ENCODE data around the gene OR2AK2. TPM values are rescaled to one million over a fixed set of nuclear protein-coding genes. Genes with fewer than 3 reads are reported as not detected.
"Not testable (repeated sequence)": the region's sequence is repeated elsewhere in the genome, so short reads cannot be mapped to it uniquely, and the experiment has no call there.

The OR2AK2 gene, protein sequence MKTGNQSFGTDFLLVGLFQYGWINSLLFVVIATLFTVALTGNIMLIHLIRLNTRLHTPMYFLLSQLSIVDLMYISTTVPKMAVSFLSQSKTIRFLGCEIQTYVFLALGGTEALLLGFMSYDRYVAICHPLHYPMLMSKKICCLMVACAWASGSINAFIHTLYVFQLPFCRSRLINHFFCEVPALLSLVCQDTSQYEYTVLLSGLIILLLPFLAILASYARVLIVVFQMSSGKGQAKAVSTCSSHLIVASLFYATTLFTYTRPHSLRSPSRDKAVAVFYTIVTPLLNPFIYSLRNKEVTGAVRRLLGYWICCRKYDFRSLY
- not detected for total RNA-seq

DNA sequence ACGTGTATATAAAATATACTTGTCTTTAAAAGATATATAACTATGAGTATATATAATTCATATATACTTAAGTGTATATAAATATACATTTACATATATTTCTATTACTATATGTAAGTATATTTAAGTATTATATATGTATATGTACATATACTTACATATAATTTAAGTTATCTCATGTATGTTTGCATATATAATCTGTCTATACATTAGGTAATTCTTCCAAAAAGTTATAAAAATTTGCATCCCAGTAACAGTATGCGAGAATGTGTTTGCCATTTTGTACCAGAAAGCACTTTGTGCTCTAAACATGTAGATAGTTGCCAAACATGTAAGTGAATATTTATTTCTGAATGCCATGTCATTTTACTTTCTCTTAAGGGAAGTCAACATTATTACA, at the start of gene OR2AK2:
Gene OR2AK2 (plus strand): TSS at position 301 of the 400 bp plus-strand sequence. CDS start 144 bp downstream, outside the sequence.
- no peak for DNase-seq

DNA sequence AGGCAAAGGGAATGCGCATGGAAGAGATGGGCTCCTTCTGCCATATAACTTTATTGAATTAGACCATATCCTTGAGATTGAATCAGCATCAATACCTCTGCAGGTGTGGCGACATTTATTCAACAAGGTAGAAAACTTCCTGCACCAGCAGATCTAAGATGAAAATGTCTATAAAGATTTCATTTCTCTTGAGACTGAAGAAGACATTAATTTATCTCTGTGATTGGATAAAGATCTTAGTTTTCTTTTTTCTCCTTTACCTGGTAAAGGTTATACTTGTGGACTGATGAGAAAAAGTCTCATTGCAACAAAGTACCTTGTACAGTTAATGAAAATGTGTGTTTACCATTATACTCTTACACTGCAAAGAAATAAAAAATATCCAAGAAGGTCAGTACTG, 45.1 kb upstream of the OR2AK2 start, which contains the start of gene OR2T8:
Gene OR2T8 (plus strand): TSS at position 301 of the 400 bp plus-strand sequence. CDS start 766 bp downstream, outside the sequence.
- DNase-seq, result no peak

DNA sequence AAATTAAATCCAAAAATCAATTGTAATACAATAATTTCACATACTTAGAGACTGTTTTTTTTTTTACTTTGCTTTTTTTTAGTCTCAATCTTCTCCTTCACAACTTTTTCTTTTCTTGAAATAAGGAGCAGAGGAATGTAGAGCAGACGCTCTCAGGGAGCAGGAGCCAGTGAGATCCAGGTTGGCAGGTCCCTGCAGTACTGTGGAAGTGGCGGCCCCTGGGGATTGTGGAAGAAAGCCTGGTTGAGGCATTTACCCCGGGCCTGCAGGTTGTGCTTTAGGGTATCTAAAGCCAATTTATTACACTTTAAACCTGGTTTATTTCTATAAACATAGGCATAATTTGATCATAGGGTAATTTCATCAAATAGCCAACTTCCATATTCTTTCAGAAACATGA, 41.1 kb upstream of the OR2AK2 start:
- DNase-seq, result no peak

DNA sequence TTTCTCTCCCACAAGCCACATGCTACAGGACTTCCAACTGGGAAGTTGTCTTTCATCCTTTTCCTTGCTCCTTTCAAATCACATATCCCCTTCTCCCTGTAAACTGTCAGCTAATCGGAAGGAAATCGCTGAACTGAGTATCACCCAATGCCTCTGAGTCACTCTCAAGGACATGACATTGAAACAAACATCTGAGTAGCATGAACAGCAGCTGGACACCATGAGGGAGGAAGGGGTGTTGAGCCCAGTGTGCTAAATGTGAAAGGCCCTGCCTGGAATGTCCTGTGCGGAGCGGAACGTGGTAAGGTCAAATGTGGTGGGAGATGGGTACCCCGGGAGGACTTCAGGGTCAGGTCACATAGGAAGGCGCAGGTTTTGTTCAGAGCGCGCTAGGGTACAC, 40.2 kb upstream of the OR2AK2 start, which contains the start of gene OR2AJ1:
Gene OR2AJ1 (plus strand): TSS at position 22 of the 400 bp plus-strand sequence. CDS start 8,880 bp downstream, outside the sequence.
- DNase-seq, result no peak

DNA sequence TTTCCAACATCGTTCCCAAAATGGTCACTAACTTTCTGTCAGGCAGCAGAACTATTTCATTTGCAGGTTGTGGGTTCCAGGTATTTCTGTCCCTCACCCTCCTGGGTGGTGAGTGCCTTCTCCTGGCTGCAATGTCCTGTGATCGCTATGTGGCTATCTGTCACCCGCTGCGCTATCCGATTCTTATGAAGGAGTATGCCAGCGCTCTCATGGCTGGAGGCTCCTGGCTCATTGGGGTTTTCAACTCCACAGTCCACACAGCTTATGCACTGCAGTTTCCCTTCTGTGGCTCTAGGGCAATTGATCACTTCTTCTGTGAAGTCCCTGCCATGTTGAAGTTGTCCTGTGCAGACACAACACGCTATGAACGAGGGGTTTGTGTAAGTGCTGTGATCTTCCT, 31.0 kb upstream of the OR2AK2 start:
- DNase-seq, result no peak

DNA sequence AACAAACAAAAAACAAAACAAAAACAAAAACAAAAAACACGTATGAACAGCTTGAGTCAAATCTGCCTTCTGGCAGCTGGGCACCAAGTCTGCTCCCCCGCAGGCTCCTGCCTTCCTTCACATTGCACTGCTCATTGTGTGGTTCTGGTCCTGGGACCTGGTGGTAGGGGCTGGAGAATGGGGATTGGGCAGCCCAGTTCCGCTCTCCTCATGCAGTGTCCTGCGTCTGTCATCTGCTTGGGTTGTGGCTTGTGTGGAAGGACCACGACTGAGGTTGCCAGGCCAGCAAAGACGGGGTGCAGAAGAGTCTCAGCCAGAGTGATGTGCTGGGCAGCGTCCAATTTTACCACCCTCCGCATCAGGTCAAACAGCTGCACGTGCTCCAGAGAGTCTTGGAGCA, 29.3 kb upstream of the OR2AK2 start:
- DNase-seq, result no peak

DNA sequence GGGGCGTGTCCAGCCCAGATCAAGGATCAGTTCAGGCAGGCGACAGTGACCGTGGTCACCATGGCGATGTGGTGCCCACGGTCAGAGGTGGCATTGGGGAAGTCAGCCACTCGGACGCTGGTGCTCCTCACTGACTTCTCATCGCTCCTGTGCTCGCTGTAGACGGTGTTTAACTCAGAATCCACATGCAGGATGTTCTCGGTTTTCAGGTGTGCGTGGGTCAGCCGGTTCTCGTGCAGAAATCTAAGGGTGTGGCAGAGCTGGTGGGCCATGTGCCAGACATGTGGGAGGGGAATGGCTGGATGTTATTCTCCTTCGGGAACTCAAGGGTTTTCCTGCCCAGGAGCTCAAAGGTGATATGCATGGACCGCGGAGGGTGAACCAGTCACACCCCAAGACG, 28.6 kb upstream of the OR2AK2 start:
- DNase-seq, result no peak

DNA sequence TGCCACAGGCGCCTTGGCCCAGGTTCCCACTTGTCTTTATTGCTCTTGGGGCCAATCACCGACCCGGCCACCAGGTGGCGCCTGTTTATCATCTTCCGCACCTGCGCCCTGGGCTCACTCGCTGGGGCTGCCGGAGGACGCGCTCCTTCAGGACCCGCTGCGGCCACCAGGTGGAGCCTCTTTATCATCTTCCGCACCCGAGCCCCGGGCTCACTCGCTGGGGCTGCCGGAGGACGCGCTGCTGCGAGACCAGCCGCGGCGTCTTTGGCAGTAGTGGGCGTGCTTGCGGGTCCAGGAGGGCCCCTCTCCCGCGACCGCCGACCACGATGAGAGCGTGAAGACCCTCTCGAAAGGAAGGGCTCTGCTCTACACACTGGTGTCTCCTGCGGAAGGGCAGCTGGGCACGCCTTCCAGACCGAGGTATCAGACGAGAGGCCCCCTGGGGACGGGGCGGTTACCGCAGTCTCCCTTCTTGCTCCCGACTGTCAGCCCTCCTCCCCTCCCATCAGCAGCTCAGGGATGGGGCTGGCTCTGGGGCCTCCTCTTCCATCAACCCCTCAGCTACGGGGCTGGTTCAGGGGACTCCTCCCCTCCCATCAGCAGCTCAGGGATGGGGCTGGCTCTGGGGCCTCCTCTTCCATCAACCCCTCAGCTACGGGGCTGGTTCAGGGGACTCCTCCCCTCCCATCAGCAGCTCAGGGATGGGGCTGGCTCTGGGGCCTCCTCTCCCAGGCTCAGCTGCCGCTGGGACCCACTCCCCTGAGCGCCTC, 27.9 kb upstream of the OR2AK2 start:
- DNase-seq, result not testable (repeated sequence)

DNA sequence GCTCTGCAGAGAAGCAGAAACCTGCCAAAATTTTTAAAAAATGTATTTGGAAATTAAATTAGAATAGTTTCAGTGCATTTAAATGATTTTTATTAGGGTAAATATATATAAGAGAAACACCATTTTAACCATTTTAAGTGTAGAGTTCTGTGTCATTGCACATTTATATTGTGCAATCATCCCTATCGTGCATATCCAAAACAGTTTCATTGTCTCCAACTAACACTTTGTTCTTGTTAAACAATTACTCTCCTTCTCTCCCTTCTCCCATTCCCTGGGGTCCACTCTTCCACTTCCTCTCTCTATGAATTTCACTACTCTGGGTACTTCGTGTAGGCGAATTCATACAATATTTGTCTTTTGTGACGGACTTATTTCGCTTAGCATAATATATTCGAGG, 22.4 kb upstream of the OR2AK2 start:
- no peak for DNase-seq

DNA sequence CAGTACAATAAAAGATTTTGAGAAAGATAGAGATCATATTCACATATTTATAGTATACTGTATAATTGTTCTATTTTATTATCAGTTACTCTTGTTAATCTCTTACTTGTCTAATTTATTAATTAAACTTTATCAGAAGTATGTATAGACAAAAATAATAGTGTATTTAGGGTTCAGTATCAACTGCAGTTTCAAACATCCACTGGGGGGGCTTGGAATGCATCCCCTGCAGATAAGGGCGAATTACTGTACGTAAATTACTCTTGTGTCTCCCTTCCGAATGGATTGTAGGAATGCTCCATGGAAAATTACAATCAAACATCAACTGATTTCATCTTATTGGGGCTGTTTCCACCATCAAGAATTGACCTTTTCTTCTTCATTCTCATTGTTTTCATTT, 16.5 kb upstream of the OR2AK2 start, which contains the start of gene OR2L8:
Gene OR2L8 (plus strand): TSS at position 301 of the 400 bp plus-strand sequence. CDS start 0 bp downstream, at position 301.
- DNase-seq, result no peak

DNA sequence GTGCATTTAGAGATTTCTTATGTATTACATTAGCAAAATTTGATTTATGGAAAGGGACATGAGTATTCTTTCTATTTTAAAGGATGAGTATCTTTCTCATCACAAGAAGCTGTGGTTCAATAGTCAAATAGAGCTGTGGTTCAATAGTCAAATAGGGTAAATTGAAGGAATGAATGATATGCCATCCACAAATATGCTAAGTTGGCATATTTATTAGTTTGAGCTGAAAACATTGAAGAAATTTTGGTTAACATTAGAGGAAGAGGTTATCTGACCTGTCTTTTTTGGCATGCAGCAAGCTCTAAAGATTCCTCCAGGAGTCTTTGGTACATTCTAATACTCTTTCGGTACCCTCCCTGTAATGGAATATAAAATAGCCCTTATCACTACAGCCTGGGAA, 11.6 kb upstream of the OR2AK2 start:
- no peak for DNase-seq

DNA sequence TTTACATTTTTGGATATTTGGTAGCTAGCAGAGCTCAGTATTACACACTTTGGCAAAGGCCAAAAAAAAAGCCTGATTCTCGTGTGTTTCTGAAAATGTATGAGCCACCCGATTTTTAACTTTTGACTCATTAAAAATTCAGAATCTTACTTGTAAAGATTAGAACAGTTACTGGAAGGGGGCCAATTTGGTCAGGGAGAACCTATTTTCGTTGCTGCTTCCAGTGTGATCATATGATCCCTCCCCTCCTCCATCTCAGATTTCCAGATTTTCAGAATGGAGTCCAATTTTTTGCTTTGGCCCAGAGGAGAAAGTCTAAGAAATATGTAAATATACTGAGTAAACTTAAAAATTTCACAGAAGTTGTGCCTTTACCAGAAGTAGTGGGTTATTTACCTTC, 3.2 kb upstream of the OR2AK2 start:
- DNase-seq, result no peak

DNA sequence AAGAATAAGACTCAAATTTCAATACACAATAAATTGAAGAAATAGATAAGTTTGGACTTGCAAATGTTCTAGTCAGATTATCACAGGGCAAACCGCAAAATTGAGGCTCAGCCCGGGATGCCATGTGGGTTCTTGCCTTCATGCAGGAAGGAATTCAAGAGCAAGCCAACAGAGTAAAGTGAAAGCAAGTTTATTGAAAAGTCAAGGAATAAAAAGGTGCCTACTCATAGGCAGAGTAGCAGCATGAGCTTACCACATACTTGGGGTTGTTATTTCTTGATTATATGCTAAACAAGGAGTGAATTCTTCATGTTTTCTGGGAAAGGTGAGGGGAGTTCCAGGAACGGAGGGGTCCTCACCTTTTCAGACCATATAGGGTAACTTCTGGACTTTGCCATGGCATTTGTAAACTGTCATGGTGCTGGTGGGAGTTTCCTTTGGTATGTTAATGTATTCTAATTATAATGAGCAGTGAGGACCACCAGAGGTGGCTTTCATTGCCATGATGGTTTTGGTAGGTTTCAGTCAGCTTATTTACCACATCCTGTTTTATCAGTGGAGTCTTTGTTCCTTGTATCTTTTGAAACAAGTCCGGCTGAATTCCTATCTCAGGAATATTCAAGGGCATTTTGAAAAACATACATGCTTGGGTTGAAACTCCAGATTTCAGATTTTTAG, 2.0 kb upstream of the OR2AK2 start:
- DNase-seq, result no peak

DNA sequence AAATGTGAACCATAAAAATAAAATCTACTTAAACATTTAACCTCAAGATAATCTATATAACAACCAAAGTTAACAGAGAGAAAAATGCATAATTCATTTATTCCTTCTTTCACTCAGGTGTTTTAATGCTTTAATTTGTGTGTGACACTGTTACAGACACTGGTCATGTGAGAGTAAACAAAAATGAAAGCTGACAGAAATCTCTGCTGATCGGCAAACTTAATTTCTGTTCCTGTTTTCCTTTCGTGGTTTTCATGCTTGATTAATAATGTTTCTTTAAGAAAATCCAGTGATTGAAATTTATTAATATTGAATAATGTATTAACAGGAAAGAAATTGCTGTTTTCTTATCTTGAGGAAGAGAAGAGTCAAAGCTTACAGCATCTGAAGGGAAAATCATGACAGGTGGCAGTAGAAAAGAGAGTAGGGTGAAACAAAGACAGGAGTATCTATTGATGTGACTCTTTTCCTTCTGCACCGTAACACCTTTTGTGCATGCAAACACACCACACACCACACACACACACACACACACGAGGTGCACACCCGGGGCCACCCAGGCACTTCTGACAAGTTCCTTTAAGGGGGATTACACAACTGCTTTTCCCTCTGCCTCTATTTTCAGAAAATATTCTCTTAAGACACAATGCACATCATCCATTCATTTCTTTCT, 1.6 kb downstream of the OR2AK2 start:
- no peak for DNase-seq

DNA sequence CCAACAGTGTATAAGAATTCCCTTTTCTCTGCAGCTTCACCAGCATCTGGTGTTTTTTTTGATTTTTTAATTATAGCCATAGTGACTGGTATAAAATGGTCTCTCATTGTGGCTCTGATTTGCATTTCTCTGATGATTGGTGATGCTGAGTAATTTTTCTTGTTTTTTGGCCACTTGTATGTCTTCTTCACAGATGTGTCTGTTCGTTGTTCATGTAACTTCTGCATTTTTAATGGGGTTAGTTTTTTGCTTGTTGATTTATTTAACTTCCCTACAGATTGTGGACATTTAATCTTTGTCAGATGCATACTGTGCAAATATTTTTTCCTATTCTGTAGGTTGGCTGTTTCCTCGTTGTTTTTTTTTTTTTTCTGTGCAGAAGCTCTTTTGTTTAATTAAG, 28.0 kb downstream of the OR2AK2 start:
- no peak for DNase-seq

DNA sequence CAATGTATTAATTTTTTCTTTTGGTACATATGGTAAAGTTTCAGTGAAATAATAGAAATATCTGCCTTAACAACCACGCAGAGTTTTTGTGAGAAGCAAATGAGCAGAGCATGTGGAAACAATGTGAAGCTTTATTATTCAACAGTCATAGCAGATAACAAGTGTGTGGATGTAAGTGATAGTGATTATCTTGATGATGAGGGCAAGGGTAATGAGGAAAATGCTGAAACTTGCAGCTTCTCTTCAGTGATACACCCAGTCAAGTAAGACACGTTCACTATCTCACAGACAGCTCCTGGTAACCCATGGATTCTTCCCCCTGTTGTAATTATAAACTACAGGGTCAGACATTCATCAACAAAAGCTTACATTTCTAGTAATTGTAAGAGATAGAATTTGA, 33.8 kb downstream of the OR2AK2 start:
- no peak for DNase-seq

DNA sequence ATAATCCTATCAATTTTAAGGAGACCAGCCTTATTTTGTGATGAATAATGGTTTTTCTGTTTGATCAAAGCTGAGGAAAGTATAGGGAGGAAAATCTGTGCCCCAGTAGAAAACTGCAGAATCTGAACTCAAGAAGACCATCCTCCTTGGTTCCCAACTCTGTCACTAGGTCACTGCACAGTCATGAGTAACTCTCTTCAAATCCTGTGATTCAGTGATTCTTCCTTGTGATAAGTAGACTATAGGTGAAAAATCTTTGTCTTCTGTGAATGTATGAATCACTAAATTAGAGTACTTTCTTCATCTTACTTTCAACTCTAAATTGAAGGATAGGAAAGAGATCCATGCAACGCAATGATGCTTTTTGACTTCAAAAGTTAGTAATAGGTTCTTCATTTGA, 35.1 kb downstream of the OR2AK2 start:
- DNase-seq, result no peak

DNA sequence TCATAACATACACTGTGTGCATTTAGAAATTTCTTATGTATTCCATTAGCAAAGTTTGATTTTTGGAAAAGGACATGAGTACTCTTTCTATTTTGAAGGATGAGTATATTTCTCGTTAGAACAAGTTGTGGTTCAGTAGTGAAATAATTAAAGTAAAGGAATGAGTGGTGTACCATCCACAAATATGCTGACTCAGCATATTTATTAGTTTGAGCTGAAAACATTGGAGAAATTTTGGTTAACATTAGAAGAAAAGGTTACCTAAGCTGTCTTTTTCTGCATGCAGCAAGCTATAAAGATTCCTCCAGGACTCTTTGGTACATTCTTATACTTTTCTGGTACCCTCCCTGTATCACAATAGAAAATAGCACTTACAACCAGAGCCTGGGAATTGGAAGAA, 42.7 kb downstream of the OR2AK2 start:
- no peak for DNase-seq

DNA sequence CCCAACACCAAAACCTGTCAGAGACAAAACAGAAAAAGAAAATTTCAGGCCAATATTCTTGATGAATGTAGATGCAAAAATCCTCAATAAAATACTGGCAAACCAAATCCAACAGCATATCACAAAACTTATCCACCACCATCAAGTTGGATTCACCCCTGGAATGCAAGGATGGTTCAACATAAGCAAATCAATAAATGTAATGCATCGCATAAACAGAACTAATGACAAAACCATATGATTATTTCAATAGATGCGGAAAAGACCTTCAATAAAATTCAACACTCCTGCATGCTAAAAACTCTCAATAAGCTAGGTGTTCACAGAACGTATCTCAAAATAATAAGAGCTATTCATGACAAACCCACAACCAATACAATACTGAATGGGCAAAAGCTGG, 44.6 kb downstream of the OR2AK2 start:
- no peak for DNase-seq

DNA sequence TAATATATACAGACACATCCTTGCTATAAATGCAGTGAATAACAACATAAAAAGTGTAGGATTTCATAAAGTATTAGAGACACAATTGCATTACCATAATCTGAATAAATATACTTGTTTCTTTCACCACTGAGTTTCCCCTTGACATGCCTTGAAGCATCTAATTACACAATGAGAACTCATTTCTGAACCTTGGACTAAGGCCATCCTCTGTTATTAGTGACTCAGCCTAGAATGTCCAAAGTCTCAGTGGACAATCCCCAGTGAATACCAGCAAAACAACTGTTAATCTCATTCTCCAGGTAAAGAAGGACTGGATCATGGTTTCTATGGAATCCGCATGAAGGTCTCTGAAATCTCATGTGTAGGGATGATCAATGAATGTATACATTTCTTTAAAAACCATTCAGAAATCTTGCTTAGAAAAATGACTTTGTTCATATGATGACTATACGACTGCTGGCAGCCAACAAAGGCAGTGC, 48.2 kb downstream of the OR2AK2 start, which contains the start of gene OR2L5:
Gene OR2L5 (plus strand): TSS at position 432 of the 482 bp plus-strand sequence. CDS start 8,288 bp downstream, outside the sequence.
- no peak for DNase-seq

DNA sequence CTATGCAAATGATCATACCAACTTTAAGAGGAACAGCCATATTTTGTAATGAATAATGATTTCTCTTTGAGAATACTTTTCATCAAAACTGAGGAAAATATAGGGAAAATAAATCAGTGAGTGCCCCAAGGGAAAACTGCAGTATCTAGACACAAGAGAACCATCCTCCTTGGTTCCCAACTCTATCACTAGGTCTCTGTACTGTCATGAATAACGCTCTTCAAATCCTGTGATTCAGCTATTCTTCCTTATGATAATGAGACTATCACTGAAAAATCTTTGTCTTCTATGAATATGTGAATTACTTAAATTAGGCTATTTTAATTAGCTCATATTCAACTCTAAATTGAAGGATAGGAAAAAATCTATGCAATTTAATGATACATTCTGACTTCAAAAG, 50.8 kb downstream of the OR2AK2 start:
- DNase-seq, result no peak
